ENCODE measurements around the gene MBTPS1.

The MBTPS1 gene

GRCh38 chr16:84150926-84151325 lies 34.2 kb upstream of the MBTPS1 start:
- TF ChIP-seq TCF4 (CRISPR knock-in tag; IDR thresholded peaks at IDR 0.05; ENCODE audit: borderline replicate concordance) (no peak), CSRNP3 (CRISPR knock-in tag; IDR thresholded peaks at IDR 0.05) (no peak), ZNF8 (CRISPR knock-in tag; IDR thresholded peaks at IDR 0.05) (no peak), ZNF70 (CRISPR knock-in tag; IDR thresholded peaks at IDR 0.05) (no peak), OSR1 (CRISPR knock-in tag; IDR thresholded peaks at IDR 0.05) (no peak), CSDC2 (CRISPR knock-in tag; IDR thresholded peaks at IDR 0.05) (no peak), ZFP30 (CRISPR knock-in tag; IDR thresholded peaks at IDR 0.05) (no peak), ESRRG (CRISPR knock-in tag; IDR thresholded peaks at IDR 0.05) (no peak), ZC3H10 (CRISPR knock-in tag; IDR thresholded peaks at IDR 0.05) (no peak), TSHZ2 (CRISPR knock-in tag; IDR thresholded peaks at IDR 0.05) (no peak), TOX (CRISPR knock-in tag; IDR thresholded peaks at IDR 0.05; ENCODE audit: borderline replicate concordance) (no peak), ISL1 (CRISPR knock-in tag; IDR thresholded peaks at IDR 0.05) (no peak), PATZ1 (CRISPR knock-in tag; IDR thresholded peaks at IDR 0.05; ENCODE audit: borderline replicate concordance) (no peak), BACH2 (CRISPR knock-in tag; IDR thresholded peaks at IDR 0.05; ENCODE audit: borderline replicate concordance) (no peak), RARB (CRISPR knock-in tag; IDR thresholded peaks at IDR 0.05) (no peak), SNAI2 (CRISPR knock-in tag; IDR thresholded peaks at IDR 0.05) (no peak), ZNF565 (CRISPR knock-in tag; conservative IDR thresholded peaks at IDR 0.05; ENCODE audit: low read depth) (no peak), ZFP3 (CRISPR knock-in tag; IDR thresholded peaks at IDR 0.05) (no peak), CREB5 (CRISPR knock-in tag; IDR thresholded peaks at IDR 0.05; ENCODE audit: low read depth) (no peak), GLIS3 (CRISPR knock-in tag; IDR thresholded peaks at IDR 0.05) (no peak)
- ATAC-seq = no peak

- ATAC-seq = peak; percentile 87
- no peak for TF ChIP-seq ZFP3 (CRISPR knock-in tag; IDR thresholded peaks at IDR 0.05)
- no peak for TF ChIP-seq GLIS3 (CRISPR knock-in tag; IDR thresholded peaks at IDR 0.05)
- TF ChIP-seq POU6F1 (CRISPR knock-in tag; IDR thresholded peaks at IDR 0.05; ENCODE audit: borderline replicate concordance, low read depth) = no peak
- no peak for TF ChIP-seq BACH2 (CRISPR knock-in tag; IDR thresholded peaks at IDR 0.05; ENCODE audit: borderline replicate concordance)
- no peak for TF ChIP-seq ZC3H10 (CRISPR knock-in tag; IDR thresholded peaks at IDR 0.05)
- no peak for TF ChIP-seq ARNTL (CRISPR knock-in tag; IDR thresholded peaks at IDR 0.05; ENCODE audit: borderline replicate concordance, low read depth)
- TF ChIP-seq CSDC2 (CRISPR knock-in tag; IDR thresholded peaks at IDR 0.05) = no peak
- TF ChIP-seq PPARA (CRISPR knock-in tag; IDR thresholded peaks at IDR 0.05; ENCODE audit: borderline replicate concordance) = no peak
- no peak for TF ChIP-seq CSRNP3 (CRISPR knock-in tag; IDR thresholded peaks at IDR 0.05)
- TF ChIP-seq TOX (CRISPR knock-in tag; IDR thresholded peaks at IDR 0.05; ENCODE audit: borderline replicate concordance) = no peak
- TF ChIP-seq TSHZ2 (CRISPR knock-in tag; IDR thresholded peaks at IDR 0.05) = no peak
- no peak for TF ChIP-seq ISL1 (CRISPR knock-in tag; IDR thresholded peaks at IDR 0.05)
- no peak for TF ChIP-seq TCF4 (CRISPR knock-in tag; IDR thresholded peaks at IDR 0.05; ENCODE audit: borderline replicate concordance)
- TF ChIP-seq RARB (CRISPR knock-in tag; IDR thresholded peaks at IDR 0.05) = no peak
- no peak for TF ChIP-seq ZNF8 (CRISPR knock-in tag; IDR thresholded peaks at IDR 0.05)
These were observed 28.3 kb upstream of the MBTPS1 start, which contains the start of the genes DNAAF1 and HSDL1 for GRCh38 chr16:84144859-84145639. Gene DNAAF1 (plus strand): TSS chr16:84145308. CDS start chr16:84145441, 133 bp downstream. Gene HSDL1 (minus strand): TSS chr16:84145177. CDS start chr16:84131321, 13,856 bp downstream.
